GM19463 (cell line): ENCODE data around the gene WFIKKN1.

Experiments
- ATAC-seq: cut with Tn5 transposase; IDR thresholded peaks from one replicate; pipeline ENCODE4 v1.9.1; 2021; ENCODE audit warnings: mild to moderate bottlenecking, moderate library complexity; ENCODE audit not compliant: unreplicated experiment

WFIKKN1 gene

GRCh38 chr16:651844-652243 lies 21.1 kb downstream of the WFIKKN1 start:
- no peak for ATAC-seq

GRCh38 chr16:652454-653305 lies 21.9 kb downstream of the WFIKKN1 start:
- ATAC-seq: no peak

- ATAC-seq: no peak
These were observed 23.2 kb downstream of the WFIKKN1 start for GRCh38 chr16:654034-654433.

- no peak for ATAC-seq
These were observed 26.7 kb downstream of the WFIKKN1 start for GRCh38 chr16:657487-657886.

- ATAC-seq: no peak
These were observed 28.1 kb downstream of the WFIKKN1 start for GRCh38 chr16:658679-659571.

GRCh38 chr16:659618-660017 lies 28.8 kb downstream of the WFIKKN1 start:
- no peak for ATAC-seq

GRCh38 chr16:660132-660458 lies 29.3 kb downstream of the WFIKKN1 start:
- ATAC-seq: no peak

- peak; percentile 78 for ATAC-seq
These were observed 29.8 kb downstream of the WFIKKN1 start for GRCh38 chr16:660459-661183.

GRCh38 chr16:661184-661821 lies 30.5 kb downstream of the WFIKKN1 start:
- ATAC-seq: no peak

GRCh38 chr16:662095-662494 lies 31.3 kb downstream of the WFIKKN1 start:
- ATAC-seq: no peak

GRCh38 chr16:662597-662996 lies 31.8 kb downstream of the WFIKKN1 start:
- ATAC-seq: no peak

- ATAC-seq: no peak
These were observed 35.8 kb downstream of the WFIKKN1 start for GRCh38 chr16:666572-666971.

- no peak for ATAC-seq
These were observed 36.5 kb downstream of the WFIKKN1 start for GRCh38 chr16:667113-667779.

GRCh38 chr16:667780-668518 lies 37.2 kb downstream of the WFIKKN1 start, which contains the start of gene RHOT2:
Gene RHOT2 (plus strand): TSS chr16:668132. CDS start chr16:668200, 68 bp downstream.
- peak; percentile 92 for ATAC-seq

GRCh38 chr16:668519-669171 lies 37.9 kb downstream of the WFIKKN1 start:
- ATAC-seq: no peak

GRCh38 chr16:669666-670065 lies 38.9 kb downstream of the WFIKKN1 start:
- ATAC-seq: no peak

GRCh38 chr16:670485-671352 lies 39.9 kb downstream of the WFIKKN1 start:
- ATAC-seq: no peak
